GM21526 (cell line): Measurements from ENCODE around the gene BID.

Source experiments
- ATAC-seq: cut with Tn5 transposase; IDR thresholded peaks from one replicate; pipeline ENCODE4 v1.9.1; 2021; ENCODE audit warnings: moderate library complexity; ENCODE audit not compliant: unreplicated experiment, low FRiP score

BID gene

DNA sequence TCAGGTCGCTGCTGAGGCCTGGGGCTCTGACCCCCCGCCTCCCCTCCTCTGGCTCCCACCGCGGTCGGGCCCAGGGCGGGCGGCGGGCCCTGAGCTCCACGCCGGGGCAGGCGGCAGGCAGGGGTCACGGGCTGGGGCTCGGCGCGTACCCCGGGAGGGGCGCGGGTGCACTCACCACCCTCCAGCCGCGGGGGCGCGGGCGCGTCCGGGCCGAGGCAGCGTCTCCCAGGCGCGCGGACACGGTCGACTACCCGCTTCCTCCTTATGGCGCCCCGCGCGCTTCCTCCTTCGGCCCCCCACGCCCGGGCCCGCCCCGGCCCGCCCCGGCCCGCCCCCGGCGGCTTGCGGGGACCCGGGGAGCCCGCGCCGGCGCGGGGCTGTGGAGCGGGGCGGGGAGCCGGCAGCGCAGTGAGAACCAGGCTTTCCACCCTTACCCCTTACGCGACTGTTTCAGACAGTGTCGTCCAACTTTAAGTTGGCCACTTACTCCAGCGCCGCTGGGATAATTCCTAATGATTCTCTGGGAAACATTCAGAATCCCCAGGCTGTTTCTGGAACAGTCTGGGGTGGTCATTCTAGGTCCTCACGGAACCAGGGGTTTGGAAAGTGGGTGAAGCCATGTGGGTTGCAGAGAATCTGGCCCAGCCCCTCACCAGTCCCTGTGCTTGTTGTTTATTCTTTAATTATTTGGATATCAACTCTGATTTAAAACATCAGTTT is at the start of gene BID:
BID (minus strand) TSS at position 264 of the 720 bp plus-strand sequence. CDS start 24,353 bp downstream, outside the sequence.
- peak; percentile 25 for ATAC-seq

DNA sequence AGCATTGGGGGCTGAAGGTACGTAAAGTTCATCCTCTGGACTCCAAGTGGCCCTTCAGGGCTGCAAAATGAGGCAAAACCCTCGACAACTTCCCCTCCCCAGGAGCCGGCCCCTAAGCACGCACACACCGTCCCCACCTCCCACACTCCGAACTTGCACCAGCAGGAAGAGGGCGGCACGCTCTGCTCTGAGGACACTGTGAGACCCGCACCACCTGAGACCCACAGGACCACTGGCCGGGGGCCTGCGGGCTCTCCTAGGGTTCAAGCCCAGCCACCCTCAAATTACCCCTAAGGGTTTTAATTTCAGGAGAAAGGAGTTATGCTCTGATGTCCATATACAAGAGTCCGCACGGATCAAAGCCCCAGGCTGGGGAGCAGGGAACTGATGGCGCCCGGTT is 49.7 kb upstream of the BID start:
- no peak for ATAC-seq

DNA sequence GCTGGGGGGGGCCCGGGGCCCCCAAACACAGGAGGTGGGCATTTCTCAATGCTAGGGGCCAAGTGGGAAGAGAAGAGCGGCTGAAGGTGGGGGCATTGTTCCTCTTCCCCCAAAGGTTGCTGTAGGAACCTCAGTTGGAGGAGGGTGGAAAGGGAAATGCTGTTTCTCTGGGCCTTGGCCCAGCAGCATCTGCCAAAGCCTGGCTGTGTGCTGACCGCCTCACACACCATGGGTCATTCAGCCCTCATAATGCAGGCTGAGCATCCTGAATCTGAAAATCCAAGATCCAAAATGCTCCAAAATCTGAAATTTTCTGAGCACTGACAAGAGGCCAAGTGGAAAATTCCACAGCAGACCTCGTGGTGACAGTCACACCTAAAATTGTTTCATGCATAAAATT is 49.0 kb upstream of the BID start:
- no peak for ATAC-seq

DNA sequence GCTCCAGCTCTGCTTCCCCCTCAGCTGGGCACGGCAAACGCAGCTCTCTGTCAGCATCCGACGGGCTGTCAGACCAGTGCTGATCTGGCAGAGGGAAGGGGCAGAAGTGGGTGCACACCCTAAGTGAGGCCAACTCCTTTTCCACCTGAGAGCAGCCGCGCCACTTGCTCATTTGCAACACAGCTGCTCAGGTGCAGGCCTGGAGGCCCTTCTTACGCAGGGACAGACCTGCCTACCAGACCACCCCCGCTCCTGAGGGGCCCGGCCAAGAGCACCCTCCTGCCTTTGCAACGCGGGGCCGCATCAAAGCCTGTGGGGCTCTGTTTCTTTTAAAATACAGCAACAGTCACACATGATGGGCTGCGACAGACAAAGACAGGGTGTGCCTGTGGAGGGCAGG is 47.8 kb upstream of the BID start:
- ATAC-seq = no peak

DNA sequence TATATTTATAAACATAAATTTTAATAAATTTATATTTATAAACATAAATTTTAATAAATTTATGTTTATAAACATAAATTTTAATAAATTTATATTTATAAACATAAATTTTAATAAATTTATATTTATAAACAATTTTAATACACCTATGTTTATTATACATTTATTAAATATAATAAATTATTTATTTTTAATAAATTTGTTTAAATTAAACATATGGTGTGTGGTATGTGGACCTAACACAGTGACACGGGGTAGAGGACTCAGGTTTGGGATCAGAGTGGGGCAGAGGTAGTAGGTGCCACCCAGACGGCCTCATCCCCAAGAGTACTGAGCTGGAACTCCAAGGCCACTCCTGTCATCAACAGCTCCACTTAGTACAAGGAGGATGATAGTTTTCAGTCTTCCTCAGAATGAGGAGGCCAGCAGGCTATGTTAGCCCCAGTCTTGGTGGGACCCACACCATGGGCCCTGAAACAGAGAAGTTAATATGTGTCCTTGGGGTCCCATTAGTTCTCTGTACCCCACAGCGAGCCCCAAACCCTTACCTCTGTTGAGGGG is 46.7 kb upstream of the BID start:
- ATAC-seq = no peak

GRCh38 chr22:17818649-17819048 is 44.4 kb upstream of the BID start:
- no peak for ATAC-seq

- no peak for ATAC-seq
Measured at GRCh38 chr22:17818180-17818579, 43.9 kb upstream of the BID start.

- ATAC-seq = no peak
Measured at GRCh38 chr22:17817511-17818065, 43.3 kb upstream of the BID start.

- ATAC-seq = no peak
Measured at GRCh38 chr22:17817079-17817478, 42.8 kb upstream of the BID start.

- ATAC-seq = no peak
Measured at GRCh38 chr22:17816649-17817048, 42.4 kb upstream of the BID start.

- ATAC-seq = no peak
Measured at GRCh38 chr22:17815703-17816254, 41.5 kb upstream of the BID start.

- no peak for ATAC-seq
Measured at GRCh38 chr22:17814830-17815229, 40.6 kb upstream of the BID start.

- no peak for ATAC-seq
Measured at GRCh38 chr22:17814084-17814483, 39.8 kb upstream of the BID start.

- ATAC-seq = no peak
Measured at GRCh38 chr22:17811119-17811518, 36.9 kb upstream of the BID start.

DNA sequence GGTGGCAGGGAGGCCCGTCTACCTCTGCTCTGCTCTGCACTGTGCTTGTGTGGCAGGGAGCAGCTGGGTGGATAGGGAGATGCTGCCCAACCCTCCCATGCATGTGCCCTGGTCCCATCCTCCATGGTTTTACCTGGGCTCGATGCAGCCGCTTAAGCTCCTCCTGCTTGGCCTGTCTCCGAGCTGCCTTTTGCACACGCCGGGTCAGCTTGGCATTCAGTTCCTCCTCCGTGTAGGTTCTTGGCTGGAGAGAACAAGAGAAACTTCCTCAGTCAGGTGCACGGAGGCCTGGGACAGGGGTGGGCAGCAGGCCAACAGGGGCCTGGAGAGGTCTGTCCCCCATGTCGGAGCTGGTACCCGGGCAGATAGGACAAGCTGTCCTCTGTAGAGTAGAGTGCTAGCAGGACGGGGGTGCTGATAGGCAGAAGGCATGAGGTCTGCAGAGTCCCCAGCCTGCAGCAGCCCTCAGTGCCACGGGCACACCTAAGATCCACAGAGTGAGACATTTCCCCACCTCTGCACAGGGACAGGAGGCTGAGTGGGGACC is 36.4 kb upstream of the BID start:
- ATAC-seq = no peak

DNA sequence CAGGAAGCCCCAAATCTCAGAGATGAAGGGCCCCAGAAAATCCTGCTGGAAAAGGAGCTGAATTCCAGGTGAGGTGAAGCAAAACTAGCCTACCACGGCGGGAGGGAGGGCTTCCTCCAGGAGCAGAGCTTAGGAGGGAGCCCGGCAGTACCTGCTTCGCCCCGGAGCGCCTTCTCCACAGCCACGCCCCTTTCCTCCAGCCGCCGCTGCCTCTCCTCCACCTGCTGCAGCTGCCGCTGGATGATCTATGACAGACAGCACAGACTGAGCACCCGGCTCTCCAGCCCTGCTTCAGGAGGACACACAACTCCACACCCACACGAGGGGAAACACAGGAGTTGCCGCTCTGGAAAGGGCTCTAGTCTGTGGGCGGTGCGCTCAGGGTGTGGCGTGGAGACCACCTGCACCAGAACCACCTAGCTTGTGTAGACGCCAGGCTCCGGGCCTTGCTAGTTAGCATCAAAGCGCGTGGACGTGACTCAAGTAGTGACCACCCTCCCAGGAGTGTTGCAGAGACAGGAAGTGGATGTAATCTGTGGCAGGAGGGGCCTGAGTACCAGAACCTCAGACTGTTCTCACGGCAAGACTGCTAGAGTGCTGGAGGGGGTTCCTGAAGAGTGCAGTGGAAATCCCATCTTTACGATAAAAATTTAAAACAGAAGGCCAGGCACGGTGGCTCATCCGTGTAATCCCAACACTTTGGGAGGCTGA is 34.6 kb upstream of the BID start:
- ATAC-seq = no peak

GRCh38 chr22:17807578-17808410 is 33.5 kb upstream of the BID start:
- ATAC-seq = no peak

GRCh38 chr22:17807086-17807485 is 32.8 kb upstream of the BID start:
- ATAC-seq = no peak

DNA sequence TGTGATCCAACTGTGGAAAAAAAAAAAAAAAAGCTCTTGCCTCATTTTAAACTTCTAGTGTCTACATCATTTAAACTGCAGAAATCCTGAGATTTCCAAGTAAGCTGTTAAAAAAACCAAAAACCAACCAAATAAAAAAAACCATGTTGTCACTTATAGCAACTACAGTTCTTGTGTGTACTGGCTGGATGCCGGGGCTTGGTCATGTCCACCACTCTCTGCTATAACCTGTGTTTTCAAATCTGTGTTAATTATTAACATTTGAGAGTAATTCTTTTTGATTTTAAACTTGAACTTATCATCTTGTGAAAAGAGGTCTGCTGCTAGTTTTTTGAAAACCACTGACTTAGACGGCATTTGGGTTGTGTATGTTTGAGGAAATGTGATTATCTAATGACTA is 32.2 kb upstream of the BID start:
- ATAC-seq = no peak
